GM19463 (cell line): ENCODE data around the gene PRR35.

Experiments
- ATAC-seq: cut with Tn5 transposase; IDR thresholded peaks from one replicate; pipeline ENCODE4 v1.9.1; 2021; ENCODE audit warnings: mild to moderate bottlenecking, moderate library complexity; ENCODE audit not compliant: unreplicated experiment

PRR35 gene

DNA sequence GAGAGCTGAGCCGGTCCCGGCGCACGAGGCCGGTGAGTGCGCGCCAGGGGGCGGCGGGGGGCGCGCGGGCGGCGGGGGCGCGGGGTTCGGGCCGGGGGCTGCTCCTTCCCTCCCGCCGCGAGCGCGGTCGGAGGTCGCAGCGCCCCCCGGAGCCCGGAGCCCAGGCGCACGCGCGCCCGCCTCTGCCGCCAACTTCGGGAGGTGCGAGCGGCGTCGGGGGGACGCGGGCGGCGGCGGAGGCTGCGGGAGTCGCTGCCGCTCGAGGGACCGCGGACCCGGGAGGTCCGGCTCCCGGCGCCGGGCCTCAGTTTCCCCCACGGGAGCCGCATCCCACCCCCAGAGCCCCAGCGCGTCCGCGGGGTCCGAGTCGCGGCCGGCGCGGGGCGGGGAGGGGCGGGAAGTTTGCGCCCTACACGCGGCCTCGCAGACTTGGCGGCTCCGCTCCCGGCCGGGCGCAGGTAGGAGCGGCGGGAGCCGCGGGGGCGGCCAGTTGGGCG, at the start of gene PRR35:
Gene PRR35 (plus strand): TSS at position 191 of the 497 bp plus-strand sequence. CDS start 2,901 bp downstream, outside the sequence.
- no peak for ATAC-seq

DNA sequence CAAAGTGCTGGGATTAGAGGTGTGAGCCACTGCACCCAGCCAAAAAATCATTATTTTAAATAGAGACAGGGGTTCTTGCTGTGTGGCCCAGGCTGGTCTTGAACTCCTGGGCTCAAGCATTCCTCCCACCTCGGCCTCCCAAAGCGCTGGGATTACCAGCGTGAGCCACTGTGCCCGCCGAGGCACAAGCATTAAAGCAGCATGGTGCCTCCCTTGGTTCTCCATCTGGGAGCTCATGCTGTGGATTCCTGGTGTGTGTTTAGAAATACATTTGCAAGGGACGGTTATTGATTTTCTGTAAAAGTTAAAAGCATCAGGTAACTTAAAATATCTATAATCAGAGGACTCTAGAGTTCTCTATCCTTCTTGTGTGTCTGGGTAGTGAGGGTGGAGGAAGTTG, 47.4 kb upstream of the PRR35 start:
- no peak for ATAC-seq

DNA sequence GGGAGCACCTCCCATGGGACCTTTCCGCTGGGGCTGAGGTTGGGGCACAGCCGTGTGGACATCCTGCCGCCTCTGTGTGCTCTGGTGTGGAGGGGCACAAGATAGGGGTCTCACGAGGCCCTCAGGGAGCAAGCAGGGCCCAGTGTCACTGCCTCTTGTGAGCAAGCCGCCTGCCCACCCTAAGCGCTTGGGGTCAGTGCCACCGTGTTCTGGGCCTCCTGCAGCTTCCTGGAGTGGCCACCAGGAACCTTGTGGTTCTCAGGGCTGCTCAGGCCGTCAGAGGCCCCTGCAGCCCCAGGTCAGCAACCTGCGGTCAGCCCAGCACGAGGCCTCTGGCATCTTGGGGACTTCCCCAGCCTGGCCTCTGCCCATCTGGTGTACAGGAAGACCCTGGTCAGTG, 46.2 kb upstream of the PRR35 start:
- no peak for ATAC-seq

DNA sequence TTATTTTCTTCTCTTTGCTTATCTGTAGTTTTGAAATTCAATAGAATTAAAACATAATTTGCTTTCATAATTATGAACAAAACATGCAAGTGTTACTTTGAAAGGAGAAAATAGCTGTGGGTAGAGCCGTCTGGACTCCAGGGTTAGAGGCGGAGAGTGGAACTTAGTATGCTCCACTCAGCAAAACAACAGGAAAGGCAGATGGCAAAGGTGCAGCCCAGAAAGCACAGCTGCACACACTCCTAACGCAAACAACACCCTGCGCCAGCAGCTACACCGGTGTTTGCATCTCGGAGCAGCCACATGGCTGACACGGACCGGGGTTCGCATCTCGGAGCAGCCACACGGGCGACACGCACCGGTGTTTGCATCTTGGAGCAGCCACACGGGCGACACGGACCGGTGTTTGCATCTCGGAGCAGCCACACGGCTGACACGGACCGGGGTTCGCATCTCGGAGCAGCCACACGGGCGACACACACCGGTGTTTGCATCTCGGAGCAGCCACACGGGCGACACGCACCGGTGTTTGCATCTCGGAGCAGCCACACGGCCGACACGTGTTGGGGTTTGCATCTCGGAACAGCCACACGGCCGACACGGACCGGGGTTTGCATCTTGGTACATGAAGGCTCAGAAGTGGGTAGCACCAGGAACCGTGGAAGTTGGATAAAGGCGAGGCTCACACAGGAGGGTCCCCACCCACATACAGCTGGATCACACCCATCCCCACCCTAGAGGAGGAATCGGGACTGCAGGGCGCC, 44.8 kb upstream of the PRR35 start:
- no peak for ATAC-seq

DNA sequence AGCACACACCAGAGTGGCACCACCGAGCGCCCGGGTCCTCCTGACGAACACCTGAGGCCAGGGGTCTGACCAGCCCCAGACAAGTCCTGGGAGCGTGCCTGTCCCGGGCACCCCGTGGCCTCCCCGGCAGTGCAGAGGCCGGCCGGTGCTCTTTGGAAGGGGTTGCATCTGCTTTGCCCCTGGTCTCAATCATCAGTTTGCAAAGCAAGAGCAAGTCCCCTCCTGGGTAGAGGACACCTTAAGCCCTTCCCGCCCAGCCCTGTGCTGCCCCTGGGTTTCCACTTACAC, 44.3 kb upstream of the PRR35 start:
- no peak for ATAC-seq

DNA sequence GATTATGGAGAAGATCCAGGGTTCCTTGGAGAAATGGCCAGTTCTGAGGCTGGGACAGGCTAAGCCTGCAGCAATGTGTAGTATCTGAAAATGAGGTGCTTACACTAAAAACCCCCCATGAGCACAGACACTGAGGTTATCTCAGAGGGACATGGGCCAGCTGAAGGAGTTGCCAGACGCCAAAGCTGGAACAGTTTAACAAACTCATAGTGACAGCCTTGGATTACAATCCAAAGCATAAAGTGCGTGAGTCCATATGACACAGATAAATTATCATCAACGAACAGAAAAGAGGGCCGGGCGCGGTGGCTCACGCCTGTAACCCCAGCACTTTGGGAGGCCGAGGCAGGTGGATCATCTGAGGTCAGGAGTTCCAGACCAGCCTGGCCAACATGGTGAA, 43.9 kb upstream of the PRR35 start:
- no peak for ATAC-seq

DNA sequence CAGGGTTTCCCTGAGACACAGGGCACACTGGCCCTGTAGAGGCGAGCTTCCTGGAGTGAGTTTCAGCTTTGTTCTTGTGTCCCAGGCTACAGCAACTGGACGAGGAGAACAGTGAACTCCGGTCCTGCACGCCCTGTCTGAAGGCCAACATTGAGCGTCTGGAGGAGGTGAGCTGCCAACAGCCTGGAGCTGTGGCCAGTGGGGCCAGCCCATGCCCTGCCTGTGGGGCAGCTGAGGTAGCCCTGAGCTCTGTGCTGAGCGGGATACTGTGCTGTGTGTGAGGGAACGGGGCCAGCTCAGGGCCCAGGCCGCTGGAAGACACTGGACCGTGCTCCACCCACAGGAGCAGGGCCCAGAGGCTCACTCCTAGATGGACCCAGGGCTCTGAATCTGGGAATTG, 41.3 kb upstream of the PRR35 start:
- no peak for ATAC-seq

DNA sequence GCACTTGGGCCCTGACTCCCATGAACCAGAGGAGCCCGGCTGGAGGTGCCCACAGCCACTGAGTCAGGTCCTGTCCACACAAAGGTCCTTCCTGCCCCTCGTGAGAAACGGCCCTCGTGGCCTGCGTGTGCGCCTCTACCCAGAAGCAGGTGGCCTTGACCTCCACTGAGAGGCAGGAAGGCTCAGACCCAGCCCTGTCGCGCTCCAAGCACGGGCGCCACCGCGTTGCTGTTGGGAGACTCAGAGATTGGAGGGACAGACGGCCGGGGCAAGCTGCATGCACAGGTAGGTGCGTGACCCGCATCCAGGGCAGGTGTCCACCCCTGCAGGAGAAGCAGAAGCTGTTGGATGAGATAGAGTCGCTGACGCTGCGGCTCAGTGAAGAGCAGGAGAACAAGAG, 40.8 kb upstream of the PRR35 start:
- ATAC-seq = no peak

DNA sequence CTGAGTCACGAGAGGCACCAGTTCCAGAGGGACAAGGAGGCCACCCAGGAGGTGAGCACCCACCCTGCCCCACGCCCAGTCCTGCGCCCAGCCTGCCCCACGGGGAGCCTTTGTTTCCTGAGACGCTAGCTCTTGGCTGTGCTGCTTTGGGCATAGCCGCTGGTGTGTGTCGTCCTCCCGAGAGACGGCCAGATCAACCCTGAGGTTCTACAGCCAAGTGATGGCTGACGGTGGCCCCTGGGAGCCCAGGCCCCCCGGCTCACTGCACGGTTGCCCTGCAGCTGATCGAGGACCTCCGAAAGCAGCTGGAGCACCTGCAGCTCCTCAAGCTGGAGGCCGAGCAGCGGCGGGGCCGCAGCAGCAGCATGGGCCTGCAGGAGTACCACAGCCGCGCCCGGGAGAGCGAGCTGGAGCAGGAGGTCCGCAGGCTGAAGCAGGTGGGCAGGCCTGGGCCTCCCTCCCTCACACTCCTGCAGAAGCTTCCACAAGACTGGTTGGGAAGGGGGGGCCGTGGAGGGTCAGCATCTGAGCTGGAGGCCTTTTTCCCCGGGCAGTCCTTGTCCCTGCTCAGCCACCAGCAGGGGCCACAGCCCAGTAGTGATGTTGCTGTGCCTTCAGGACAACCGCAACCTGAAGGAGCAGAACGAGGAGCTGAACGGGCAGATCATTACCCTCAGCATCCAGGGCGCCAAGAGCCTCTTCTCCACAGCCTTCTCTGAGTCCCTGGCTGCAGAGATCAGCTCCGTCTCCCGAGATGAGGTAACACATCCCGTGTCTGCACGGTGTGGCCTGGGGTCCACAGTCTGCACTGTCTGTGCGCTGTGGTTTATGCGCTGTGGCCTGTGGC, 40.1 kb upstream of the PRR35 start:
- ATAC-seq = no peak

DNA sequence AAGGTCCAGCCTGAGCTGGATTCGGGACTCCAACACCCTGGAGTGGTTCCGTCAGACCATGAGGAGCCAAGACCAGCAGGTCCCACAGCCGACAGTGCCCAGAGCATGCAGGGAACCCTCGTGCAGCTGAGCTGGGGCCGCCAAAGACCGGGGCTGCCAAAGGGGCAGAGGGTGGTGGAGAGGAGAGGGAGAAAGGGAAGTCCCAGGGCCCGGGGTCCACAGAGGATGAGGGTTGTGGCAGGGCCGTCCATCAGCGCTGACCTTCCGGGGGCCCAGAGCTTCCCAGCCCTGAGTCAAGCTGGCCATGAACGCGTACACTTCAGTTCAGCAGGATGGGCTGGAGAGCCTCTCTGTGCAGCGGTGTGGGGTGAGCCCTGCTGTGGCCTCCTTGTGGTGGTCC, 39.3 kb upstream of the PRR35 start:
- no peak for ATAC-seq

DNA sequence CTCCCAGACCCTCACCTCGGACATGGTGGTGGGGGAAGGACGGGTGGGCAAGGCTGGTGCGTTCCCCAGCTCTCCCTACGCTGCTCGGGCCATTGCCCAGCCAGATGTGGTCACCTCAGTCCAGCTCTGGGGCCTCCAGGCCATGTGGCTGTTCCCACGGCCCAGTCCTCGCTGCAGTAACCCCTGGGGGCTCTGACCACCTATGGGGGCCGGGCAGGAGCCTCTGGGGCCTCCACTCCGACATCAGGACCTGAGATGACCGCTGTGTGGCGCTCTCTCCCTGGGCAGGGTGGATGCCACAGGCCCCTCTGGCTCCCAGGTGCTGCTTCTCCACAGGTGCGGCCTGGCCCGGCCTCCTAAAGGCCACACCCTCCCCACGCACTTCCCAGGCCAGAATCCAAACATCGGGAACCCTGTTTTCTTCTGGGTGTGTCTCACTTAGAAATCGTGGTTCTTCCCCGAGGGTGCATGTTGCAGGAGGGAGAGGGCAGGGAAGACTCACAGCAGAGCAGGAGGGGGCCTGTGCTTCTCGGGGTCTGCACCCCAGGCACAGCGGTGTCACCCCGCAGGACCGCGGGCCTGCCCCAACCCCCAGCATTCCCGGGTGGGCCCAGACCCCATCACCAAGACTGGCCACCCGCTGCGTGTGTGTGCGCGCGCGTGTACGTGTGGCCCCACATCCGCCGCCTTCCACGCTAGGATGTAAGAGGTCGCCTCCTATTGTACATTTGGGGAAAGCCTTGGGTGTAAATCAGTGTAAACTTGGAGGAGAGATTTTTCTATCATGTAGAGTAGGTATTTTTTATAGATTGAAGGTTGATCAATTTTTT, 38.6 kb upstream of the PRR35 start:
- ATAC-seq = no peak

DNA sequence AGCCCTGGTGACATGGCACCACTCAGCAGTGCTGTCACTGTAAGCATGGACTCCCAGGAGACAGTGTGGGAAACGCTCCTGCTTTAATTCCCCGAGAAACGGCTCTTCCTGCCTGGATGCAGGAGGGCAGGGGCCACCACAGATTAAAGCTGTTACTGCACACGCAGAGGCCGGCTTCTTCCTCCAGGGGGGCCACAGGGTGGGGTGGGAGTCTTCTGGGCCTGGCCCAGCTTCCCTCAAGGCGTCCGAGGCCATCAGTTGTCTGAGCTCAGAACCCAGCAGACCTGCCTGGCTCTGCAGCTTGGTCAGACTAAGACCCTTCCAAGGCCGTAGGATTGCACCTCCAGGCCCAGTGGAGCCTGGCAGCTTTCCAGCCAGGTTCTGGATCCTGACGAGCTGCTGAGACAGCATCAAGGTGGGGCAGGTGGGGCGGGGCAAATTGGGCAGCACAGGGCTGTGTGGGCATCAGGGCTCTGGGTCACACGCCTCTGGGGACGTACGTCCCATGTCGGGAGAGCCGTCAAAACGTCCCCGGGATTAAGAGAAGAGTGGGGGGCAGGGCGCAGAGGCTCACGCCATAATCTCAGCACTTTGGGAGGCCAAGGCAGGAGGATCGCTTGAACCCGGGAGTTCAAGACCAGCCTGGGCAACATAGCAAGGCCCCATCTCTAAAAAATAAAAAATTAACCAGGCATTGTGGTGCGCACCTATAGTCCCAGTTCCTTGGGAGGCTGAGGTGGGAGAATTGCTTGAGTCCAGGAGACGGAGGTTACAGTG, 37.7 kb upstream of the PRR35 start:
- no peak for ATAC-seq

DNA sequence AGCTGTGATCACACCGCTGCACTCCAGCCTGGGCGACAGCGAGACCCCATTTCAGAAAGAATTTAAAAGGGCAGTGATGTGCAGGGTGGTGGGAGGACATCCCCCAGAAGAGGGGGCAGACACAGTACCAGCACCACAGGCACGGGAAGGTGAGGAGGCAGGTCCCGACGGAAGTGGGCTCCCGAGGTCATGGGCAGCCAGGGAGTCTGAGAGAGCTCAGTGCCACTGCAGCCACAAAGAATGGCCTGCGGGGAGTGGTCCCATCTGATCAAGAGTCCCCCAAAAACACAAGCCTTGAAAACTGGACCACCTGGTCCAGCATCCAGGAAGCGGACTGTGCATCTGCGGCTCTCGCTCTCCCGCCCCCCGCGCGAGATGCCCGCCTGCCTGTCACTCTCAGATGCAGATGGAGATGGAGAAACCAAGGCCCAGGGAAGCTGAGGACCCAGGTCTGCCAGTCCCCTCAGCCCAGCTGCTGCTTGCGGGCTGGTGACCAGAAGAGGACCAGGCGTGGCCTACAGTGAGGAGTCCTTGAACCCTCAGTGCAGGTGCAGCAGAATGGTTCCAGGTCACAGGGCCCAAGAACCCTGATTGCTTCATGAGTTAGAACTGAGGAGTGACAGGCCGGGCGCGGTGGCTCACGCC, 37.0 kb upstream of the PRR35 start:
- no peak for ATAC-seq

DNA sequence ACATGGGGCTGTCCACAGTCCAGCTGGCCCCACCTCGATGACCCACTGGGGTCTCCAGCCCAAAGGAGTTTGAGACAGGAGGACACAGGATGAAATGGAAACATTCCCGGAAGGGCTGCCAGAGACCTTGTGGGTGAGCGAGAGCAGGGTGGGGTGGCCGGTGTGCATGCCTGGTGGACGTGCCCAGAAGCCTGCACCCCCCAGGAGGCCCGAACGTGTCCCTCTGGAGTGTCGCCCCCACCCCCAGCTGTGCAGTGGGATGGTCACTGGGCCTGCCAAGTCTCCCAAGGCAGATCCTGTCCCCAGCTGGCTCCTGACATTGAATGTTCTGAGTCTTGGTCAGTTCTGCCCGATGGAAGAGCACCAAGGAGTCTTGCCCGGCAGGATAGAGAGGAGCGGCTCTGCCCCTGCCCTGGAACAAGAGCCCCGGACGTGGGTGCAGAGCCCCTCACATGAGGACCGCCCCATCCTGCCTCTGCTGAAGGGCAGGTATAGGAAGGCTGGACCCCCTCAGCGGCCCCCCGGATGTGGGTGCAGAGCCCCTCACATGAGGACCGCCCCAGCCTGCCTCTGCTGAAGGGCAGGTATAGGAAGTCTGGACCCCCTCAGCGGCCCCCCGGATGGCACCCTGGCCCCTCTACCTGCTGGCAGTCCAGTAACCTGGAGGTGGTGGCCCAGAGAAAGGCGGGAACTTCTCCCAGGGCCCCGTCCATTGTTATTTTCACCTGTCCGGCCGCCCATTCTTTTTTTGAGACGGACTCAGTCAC, 35.7 kb upstream of the PRR35 start:
- ATAC-seq = no peak

DNA sequence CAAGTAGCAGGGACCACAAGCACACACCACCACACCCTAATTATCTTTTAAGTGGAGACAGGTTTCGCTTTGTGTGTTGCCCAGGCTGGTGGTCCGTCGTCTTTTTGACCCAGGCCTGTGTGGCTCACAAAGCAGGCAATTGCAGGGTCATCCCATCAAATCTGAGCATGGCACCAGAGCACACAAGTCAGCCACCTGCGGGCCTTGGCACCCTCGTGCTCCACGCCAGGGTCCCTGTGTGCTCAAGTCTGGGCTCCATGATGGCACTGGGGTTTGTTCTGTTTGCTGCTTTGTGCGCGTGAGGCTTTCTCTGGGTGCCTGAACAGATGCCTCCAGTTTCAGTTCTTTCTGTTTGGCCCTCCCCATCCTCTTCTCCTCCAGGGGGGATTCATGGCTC, 35.1 kb upstream of the PRR35 start:
- no peak for ATAC-seq

DNA sequence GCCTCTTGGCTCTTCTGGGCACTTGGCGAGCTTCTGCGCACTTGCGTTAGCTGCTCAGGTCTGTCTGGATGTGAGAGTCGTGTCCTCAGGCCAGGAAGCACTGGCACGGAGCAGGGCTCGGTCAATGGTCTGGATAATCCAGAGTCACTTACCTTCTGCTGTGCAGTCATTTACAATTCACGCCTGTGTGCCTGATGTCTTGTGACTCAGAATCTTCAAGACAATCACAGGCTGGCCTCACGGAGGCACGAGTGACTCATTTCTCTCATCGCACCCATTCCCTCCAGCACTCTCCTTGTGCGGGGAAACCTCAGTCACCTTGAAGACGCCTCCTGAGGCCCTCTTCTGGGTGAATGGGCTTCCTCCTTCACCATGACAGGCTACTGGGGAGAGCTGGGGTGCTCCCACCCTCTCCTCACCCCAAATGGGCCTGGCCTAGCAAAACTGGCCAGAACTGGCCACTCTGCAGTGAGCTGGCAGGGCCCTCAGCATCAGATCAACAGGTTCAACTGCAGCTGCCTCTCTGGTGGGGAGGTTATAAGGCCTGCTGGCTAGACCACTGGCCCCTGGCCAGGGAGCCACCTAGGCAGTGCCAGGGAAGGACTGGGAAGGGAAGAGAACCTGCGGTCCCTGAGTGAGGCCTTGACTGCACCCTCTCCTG, 34.5 kb upstream of the PRR35 start:
- no peak for ATAC-seq

DNA sequence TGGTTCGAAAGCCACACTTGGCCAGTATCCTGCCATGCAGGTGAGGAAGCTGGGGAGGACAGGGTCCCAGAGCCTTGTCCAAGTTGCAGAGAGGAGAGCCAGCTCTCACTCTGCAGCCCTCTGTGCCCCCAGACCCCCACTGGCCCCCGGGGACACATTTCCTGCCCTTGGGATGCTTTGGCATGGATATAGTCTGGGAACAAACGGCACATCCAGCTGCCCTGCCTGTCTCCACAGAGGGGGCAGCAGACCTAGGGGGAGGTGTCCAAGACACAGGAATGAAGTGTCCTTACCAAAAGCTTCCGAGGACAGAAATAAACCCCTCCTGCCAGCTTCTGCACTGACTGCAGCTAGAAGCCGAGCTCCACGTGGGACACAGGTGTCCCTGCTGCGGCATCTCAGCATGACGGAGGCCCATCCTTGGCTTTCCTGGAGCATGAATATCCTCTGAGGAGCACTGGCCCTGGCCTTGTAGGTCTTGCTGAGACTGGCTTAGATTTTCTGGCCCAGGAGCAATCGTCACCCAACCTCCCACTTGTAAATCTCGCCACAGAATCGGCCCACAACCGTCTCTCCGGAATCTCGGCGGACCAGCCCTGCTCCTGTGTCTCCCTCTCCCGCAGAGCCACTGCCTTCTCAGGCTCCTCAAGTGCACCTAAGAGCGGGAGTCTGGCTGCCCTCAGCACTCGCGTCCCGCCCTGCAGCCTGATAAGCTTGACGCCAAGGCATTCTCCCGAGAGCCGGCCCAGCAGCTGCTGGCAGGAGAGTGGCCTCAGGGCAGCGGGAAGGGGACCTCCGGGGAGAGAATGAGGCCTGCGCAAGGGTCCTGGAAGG, 33.8 kb upstream of the PRR35 start:
- no peak for ATAC-seq
